ENCODE data around the gene IL31RA. TPM values are rescaled to one million over a fixed set of nuclear protein-coding genes. Genes with fewer than 3 reads are reported as not detected.
"Not testable (repeated sequence)": the region's sequence is repeated elsewhere in the genome, so short reads cannot be mapped to it uniquely, and the experiment has no call there.

Gene IL31RA
- under 1 TPM; 0.15 to 0.28 TPM for total RNA-seq

- CTCF ChIA-PET: no interaction called here
- H3K4me3 Mint-ChIP-seq: no peak within 1 kb of the TSS
- H3K36me3 Mint-ChIP-seq (ENCODE audit: low read depth): no peaks in the 10 kb centered on the region
- H3K4me1 Mint-ChIP-seq: peaks cover 38% of the 10 kb centered on the region
- peaks cover 5% of the 10 kb centered on the region for H3K27me3 Mint-ChIP-seq
- H3K27ac Mint-ChIP-seq: no peak within 1 kb of the TSS
- no peak for DNase-seq
- POLR2A ChIA-PET: no interaction called here
- no peaks in the 10 kb centered on the region for H3K9me3 Mint-ChIP-seq
These were observed at the start of gene IL31RA for GRCh38 chr5:55850839-55851674. TSS of gene IL31RA (plus strand) at chr5:55851357. CDS start at chr5:55851571, 214 bp downstream.

GRCh38 chr5:55808814-55809213 lies 42.3 kb upstream of the IL31RA start:
- H3K4me1 Mint-ChIP-seq, POLR2A ChIA-PET, H3K9me3 Mint-ChIP-seq, CTCF ChIA-PET, H3K4me3 Mint-ChIP-seq, H3K27ac Mint-ChIP-seq: not testable (repeated sequence)
- Mint-ChIP-seq H3K27me3 (peaks cover 28% of the 10 kb centered on the region), H3K36me3 (ENCODE audit: low read depth) (peaks cover 12% of the 10 kb centered on the region)
- peak; percentile 43 for DNase-seq

DNA sequence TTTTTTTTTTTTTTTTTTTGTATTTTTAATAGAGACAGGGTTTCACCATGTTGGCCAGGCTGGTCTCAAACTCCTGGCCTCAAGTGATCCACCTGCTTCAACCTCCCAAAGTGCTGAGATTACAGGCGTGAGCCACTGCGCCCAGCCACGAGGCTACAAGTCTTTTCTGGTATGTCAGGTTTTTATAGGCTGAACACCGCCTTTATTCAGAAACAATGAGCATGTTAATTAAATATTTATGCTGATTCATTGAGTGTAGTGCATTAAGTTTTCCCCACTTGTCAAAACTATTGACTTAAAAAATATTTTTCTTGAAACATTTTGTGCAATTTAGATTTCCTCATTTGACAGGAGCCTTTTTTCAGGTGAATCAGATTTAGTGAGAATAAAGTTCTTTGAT lies 35.2 kb upstream of the IL31RA start:
- DNase-seq; H3K36me3 Mint-ChIP-seq (ENCODE audit: low read depth); H3K4me3 Mint-ChIP-seq; H3K27ac Mint-ChIP-seq; POLR2A ChIA-PET; H3K4me1 Mint-ChIP-seq; H3K9me3 Mint-ChIP-seq: not testable (repeated sequence)
- H3K27me3 Mint-ChIP-seq: peaks cover 31% of the 10 kb centered on the region
- CTCF ChIA-PET: interaction anchor here (0.6 kb wide), 1 partner anchor 237 kb away, joined by 3 read pairs; no protein-coding TSS in a partner anchor

DNA sequence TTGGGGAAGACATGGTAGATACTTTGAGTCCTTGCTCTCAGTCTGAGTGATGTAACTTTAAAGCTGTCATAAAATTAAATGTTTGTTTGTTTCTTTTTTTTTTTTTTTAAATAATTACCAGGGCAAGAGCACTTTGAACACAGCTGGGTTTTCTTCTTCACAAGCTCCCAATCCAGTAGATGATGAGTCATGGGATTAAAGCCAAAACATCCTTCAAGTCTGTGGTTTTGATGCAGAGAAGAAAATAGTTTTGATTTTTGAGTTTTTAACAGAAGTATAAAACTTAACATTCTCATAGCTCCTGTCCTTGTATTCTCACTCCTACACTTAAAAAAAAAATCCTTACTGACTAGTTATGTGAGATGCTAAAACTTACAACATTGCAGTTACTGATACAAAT lies 34.8 kb upstream of the IL31RA start:
- peaks cover 2% of the 10 kb centered on the region for H3K36me3 Mint-ChIP-seq (ENCODE audit: low read depth)
- CTCF ChIA-PET: no interaction called here
- H3K27me3 Mint-ChIP-seq: peaks cover 35% of the 10 kb centered on the region
- no peaks in the 10 kb centered on the region for H3K9me3 Mint-ChIP-seq
- DNase-seq: no peak
- no peak overlapping the region for H3K4me3 Mint-ChIP-seq
- no peak overlapping the region for H3K27ac Mint-ChIP-seq
- POLR2A ChIA-PET: no interaction called here
- peaks cover 1% of the 10 kb centered on the region for H3K4me1 Mint-ChIP-seq

DNA sequence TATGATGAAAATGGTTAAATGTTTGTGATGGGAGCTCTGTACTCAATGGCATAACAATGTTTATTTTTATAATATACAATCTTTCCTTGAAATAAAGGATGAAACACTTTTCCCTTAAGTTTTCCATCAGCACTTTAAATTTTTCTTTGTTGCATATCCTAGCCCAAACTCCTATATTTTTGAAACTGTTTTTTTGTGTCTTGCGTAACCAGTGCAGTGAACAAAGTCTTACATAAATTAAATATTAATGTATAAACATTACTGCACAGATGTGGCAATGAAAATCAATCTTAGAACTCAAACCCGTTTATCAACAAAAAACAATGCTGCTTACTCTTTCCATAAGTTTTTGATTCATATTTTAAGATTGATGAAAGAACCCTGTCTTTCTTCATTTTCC lies 34.1 kb upstream of the IL31RA start:
- Mint-ChIP-seq H3K27ac (no peak overlapping the region), H3K36me3 (ENCODE audit: low read depth) (peaks cover 3% of the 10 kb centered on the region), H3K4me3 (no peak overlapping the region), H3K9me3 (no peaks in the 10 kb centered on the region), H3K27me3 (peaks cover 39% of the 10 kb centered on the region), H3K4me1 (peaks cover 6% of the 10 kb centered on the region)
- CTCF ChIA-PET: no interaction called here
- POLR2A ChIA-PET: no interaction called here
- no peak for DNase-seq

DNA sequence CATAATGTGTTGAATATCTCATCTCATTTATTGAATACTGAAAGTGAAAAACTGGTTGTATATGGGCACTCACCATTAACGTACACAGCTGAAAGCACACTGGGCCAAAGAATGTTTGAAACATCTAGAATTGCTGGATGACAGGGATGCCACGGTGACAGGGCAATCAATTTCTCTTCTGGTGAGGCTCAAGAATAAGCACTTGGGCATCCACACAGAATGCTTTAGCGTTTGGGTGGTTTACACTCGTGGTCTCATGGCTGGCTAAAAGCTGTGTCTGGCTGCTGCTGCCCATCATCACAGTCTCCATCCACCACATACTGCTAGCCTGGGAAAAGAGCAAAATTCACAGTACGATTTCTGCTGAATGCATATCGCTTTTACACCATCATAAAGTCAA lies 30.7 kb upstream of the IL31RA start:
- H3K4me3 Mint-ChIP-seq: no peak overlapping the region
- ChIA-PET POLR2A (no interaction called here), CTCF (no interaction called here)
- H3K27ac Mint-ChIP-seq: no peak overlapping the region
- peaks cover 56% of the 10 kb centered on the region for H3K27me3 Mint-ChIP-seq
- peaks cover 11% of the 10 kb centered on the region for H3K4me1 Mint-ChIP-seq
- no peaks in the 10 kb centered on the region for H3K9me3 Mint-ChIP-seq
- no peak for DNase-seq
- H3K36me3 Mint-ChIP-seq (ENCODE audit: low read depth): peaks cover 3% of the 10 kb centered on the region

DNA sequence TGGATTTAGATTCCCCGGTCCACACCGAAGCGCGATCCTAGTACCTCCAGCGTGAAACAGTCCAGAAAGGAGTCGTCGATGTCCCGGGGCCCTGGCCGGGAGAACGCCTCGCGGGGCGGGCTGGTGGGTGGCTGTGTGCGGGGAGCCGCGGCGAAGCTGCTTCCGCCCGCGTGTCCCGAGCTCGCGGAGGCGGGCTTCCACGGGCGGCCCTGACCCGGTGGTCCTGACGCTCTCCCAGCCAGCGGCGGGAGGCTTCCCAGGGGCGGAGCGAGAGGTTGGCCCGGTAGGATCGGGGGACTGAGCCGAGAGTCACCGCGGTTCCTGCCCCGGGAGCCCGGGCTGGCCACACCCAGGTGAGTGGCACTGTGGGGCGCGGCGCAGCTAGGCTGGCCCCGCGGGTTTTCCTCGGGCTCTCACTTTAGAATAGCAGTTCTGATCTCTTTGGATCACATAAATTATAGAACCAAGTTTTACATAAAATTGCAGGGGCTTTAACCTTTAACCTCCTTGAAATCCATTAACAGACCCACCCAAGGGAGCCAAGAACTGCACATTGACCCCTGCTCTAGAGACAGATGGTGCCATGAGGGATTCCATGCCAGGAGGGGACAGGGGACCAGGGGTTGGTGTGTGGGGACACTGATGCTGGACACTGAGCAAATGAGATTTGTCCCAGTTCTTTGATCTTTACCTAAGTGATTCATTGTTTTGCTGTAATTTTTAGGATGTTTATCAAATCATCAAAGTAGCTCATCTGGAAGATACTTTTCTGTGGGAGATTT lies 29.2 kb upstream of the IL31RA start:
- peak overlapping the region; percentile 24 for H3K4me3 Mint-ChIP-seq
- ChIA-PET POLR2A (no interaction called here), CTCF (no interaction called here)
- H3K4me1 Mint-ChIP-seq: peaks cover 11% of the 10 kb centered on the region
- no peaks in the 10 kb centered on the region for H3K9me3 Mint-ChIP-seq
- H3K27me3 Mint-ChIP-seq: peaks cover 56% of the 10 kb centered on the region
- H3K27ac Mint-ChIP-seq: no peak overlapping the region
- peak; percentile 17 for DNase-seq
- peaks cover 3% of the 10 kb centered on the region for H3K36me3 Mint-ChIP-seq (ENCODE audit: low read depth)

- no peak for DNase-seq
- peaks cover 52% of the 10 kb centered on the region for H3K27me3 Mint-ChIP-seq
- peaks cover 11% of the 10 kb centered on the region for H3K4me1 Mint-ChIP-seq
- H3K36me3 Mint-ChIP-seq (ENCODE audit: low read depth): peaks cover 3% of the 10 kb centered on the region
- no peak overlapping the region for H3K4me3 Mint-ChIP-seq
- no peaks in the 10 kb centered on the region for H3K9me3 Mint-ChIP-seq
- ChIA-PET CTCF (no interaction called here), POLR2A (no interaction called here)
- H3K27ac Mint-ChIP-seq: no peak overlapping the region
These were observed 27.9 kb upstream of the IL31RA start for GRCh38 chr5:55823151-55823796.

GRCh38 chr5:55829956-55830355 lies 21.2 kb upstream of the IL31RA start:
- POLR2A ChIA-PET: no interaction called here
- H3K27ac Mint-ChIP-seq: no peak overlapping the region
- peaks cover 4% of the 10 kb centered on the region for H3K27me3 Mint-ChIP-seq
- H3K9me3 Mint-ChIP-seq: peaks cover 13% of the 10 kb centered on the region
- H3K4me3 Mint-ChIP-seq: no peak overlapping the region
- H3K4me1 Mint-ChIP-seq: peaks cover 2% of the 10 kb centered on the region
- no peaks in the 10 kb centered on the region for H3K36me3 Mint-ChIP-seq (ENCODE audit: low read depth)
- CTCF ChIA-PET: no interaction called here
- no peak for DNase-seq

DNA sequence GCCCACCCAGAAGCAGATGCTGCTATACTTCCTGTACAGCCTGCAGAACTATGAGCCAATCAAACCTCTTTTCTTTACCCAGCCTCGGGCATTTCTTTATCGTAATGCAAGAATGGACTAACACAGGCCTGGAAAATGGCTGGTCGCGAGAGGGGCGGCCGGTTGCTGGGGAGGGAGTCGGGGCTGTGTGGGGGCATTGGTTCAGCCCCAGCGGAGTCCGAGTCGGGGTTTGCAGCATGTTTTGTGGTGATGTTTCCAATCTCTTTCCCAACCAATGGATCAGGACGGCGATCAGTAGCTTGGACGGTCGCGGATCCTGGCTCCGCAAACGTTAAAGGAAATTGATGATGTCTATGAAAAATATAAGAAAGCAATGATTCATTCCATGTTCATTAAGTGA lies 18.7 kb upstream of the IL31RA start:
- ChIA-PET POLR2A (no interaction called here), CTCF (no interaction called here)
- Mint-ChIP-seq H3K4me1 (peaks cover 2% of the 10 kb centered on the region), H3K27ac (no peak overlapping the region), H3K4me3 (no peak overlapping the region), H3K9me3 (peaks cover 13% of the 10 kb centered on the region), H3K27me3 (no peaks in the 10 kb centered on the region), H3K36me3 (ENCODE audit: low read depth) (no peaks in the 10 kb centered on the region)
- no peak for DNase-seq

- POLR2A ChIA-PET: no interaction called here
- Mint-ChIP-seq H3K9me3 (peaks cover 15% of the 10 kb centered on the region), H3K4me3 (no peak overlapping the region), H3K27ac (no peak overlapping the region), H3K36me3 (ENCODE audit: low read depth) (no peaks in the 10 kb centered on the region), H3K4me1 (no peaks in the 10 kb centered on the region), H3K27me3 (no peaks in the 10 kb centered on the region)
- CTCF ChIA-PET: no interaction called here
- DNase-seq: no peak
These were observed 15.0 kb upstream of the IL31RA start for GRCh38 chr5:55836191-55836590.

- POLR2A ChIA-PET: no interaction called here
- H3K27me3 Mint-ChIP-seq: peaks cover 3% of the 10 kb centered on the region
- CTCF ChIA-PET: no interaction called here
- no peak for DNase-seq
- H3K27ac Mint-ChIP-seq: no peak overlapping the region
- no peaks in the 10 kb centered on the region for H3K4me1 Mint-ChIP-seq
- peaks cover 4% of the 10 kb centered on the region for H3K9me3 Mint-ChIP-seq
- no peak overlapping the region for H3K4me3 Mint-ChIP-seq
- no peaks in the 10 kb centered on the region for H3K36me3 Mint-ChIP-seq (ENCODE audit: low read depth)
These were observed 9.2 kb upstream of the IL31RA start for GRCh38 chr5:55841976-55842375.

- Mint-ChIP-seq H3K36me3 (ENCODE audit: low read depth) (no peaks in the 10 kb centered on the region), H3K4me1 (peaks cover 21% of the 10 kb centered on the region), H3K27ac (no peak overlapping the region), H3K27me3 (peaks cover 8% of the 10 kb centered on the region), H3K9me3 (peaks cover 2% of the 10 kb centered on the region), H3K4me3 (no peak overlapping the region)
- ChIA-PET POLR2A (no interaction called here), CTCF (no interaction called here)
- DNase-seq: no peak
These were observed 3.3 kb upstream of the IL31RA start for GRCh38 chr5:55847837-55848236.

All from activated CD4-positive, alpha-beta memory T cell treated with anti-CD3 and anti-CD28 coated beads, Interleukin-2, amount 10 ng/mL, durations not matched to agents 7 days and 5 days (primary cell).